Psoas muscle (tissue), 8 donors: ENCODE measurements around the gene BHLHE23. TPM values are rescaled to one million over a fixed set of nuclear protein-coding genes. Genes with fewer than 3 reads are reported as not detected.
"Not testable (repeated sequence)": the region's sequence is repeated elsewhere in the genome, so short reads cannot be mapped to it uniquely, and the experiment has no call there.

Experiments used
- ATAC-seq, 4 donors: fragments of 200-7000 bp; cut with Tn5 transposase; one replicate each; pipeline ENCODE4 v1.9.1; 2020; ENCODE audit warnings: moderate library complexity in 3 of 4, mild to moderate bottlenecking in 2 of 4
- DNase-seq, 2 donors: peaks; one replicate each; pipeline ENCODE4 v3.0.0-alpha.2; 2020
- H3K27ac ChIP-seq: fragments of 200-600 bp; one replicate; pipeline ENCODE4 v1.8.0; 2022
- H3K27me3 ChIP-seq, 3 donors: fragments of 200-600 bp in 1 of 3; one replicate each; pipeline versions ENCODE4 v1.6.1 to v1.8.0; 2013 to 2022; ENCODE audit warnings: low read length in 2 of 3, mild to moderate bottlenecking in 2 of 3, moderate library complexity in 1 of 3; ENCODE audit not compliant: insufficient read depth in 3 of 3
- H3K36me3 ChIP-seq, 2 donors: fragments of 200-600 bp in 1 of 2; one replicate each; pipeline versions ENCODE4 v1.6.1 to v1.8.0; 2013 to 2022; ENCODE audit warnings: low read depth in 1 of 2, mild to moderate bottlenecking in 1 of 2, moderate library complexity in 1 of 2; ENCODE audit not compliant: insufficient read depth in 1 of 2
- H3K4me1 ChIP-seq: fragments of 200-600 bp; one replicate; pipeline ENCODE4 v1.8.0; 2022
- H3K4me3 ChIP-seq: fragments of 200-600 bp; one replicate; pipeline ENCODE4 v1.8.0; 2022; ENCODE audit warnings: mild to moderate bottlenecking
- H3K9me3 ChIP-seq: fragments of 200-600 bp; one replicate; pipeline ENCODE4 v1.8.0; 2022
- CTCF ChIP-seq: fragments of 200-600 bp; IDR thresholded peaks from one replicate; pipeline ENCODE4 v1.8.0; 2022; ENCODE audit warnings: antibody characterized with exemption
- WGBS, 3 donors: extraction: QIAGEN DNeasy Blood & Tissue Kit; methylation state at CpG; one replicate each; pipeline versions ENCODE4 v1.1.6 to v1.1.7; 2013; 5-methylcytosine and 5-hydroxymethylcytosine counted together
- intact Hi-C, 2 donors: fragments of 100-400 bp; cut with DNase I; formaldehyde crosslinking; loops; one replicate each; pipeline versions ENCODE4 v1.11.0 to v1.14.2; 2022
- polyA plus RNA-seq, 3 donors: library from polyadenylated mRNA; stranded (reverse); fragments of 200-250 nt; gene quantifications; one replicate each; pipeline ENCODE4 v1.2.3, GENCODE V29; 2013
- total RNA-seq, 4 donors: library from RNA; stranded (reverse); fragmentation: NEBNext Ultra II Directional in 2 of 4; extraction: Animal tissue kit (Norgen Biotek cat#: 25700) in 2 of 4; gene quantifications; one replicate each; pipeline versions ENCODE4 v1.2.1 to v1.2.4, GENCODE V29; 2021 to 2023
- donor health status: healthy with polysubstance abuse.
- donor health status: DM: no; HTN: no; CAD: no; lungs with moderate emphysema.
- donor health status: Bipolar disorder and iron deficiency.
- donor health status: healthy.
- donor health status: DM: yes; HTN: yes; CAD: no.
- donor health status: DM: no; HTN: no; CAD: no.
- donor health status: DM: no; HTN: no; CAD: no.
- donor health status: DM: yes; HTN: yes; CAD: no.

Gene BHLHE23
- total and polyA plus RNA-seq, 7 donors = not detected

DNA sequence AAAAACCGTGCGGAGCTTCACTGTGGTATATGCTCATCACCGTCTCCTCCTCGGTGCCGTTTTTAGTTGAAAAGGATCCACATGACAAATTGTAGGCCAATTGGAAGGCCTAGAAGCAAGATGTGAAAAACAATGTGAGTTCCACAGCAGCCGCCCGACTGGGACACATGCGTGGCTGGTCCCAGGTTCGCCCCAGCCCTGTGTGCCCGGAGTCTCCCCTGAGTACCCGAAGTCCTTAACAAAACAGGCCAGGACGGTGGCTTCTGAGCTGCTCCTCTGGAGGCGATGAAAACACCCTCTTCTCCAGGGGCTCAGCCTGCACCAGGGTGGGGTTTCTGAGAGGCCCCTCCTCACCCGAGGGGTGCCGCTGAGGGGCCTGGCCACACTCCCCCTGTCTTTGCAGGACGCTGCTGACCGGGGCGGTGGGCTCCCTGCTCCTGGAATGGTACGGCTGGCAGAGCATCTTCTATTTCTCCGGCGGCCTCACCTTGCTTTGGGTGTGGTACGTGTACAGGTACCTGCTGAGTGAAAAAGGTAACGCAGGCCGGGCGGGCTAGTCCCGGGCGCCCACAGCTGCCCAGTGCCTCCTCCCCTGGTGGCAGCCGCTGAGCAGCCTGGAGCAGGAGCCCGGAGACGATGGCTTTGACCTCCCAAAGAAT, 44.4 kb downstream of the BHLHE23 start:
- no peaks in the 10 kb centered on the region for H3K27me3 ChIP-seq
- no peak overlapping the region for H3K4me3 ChIP-seq
- no peak for TF ChIP-seq CTCF
- no peak for ATAC-seq
- H3K4me1 ChIP-seq = no peaks in the 10 kb centered on the region
- no peak for DNase-seq
- no peak overlapping the region for H3K27ac ChIP-seq
- WGBS, 3 donors = 91 to 93% (median 92%) methylated on average over 27 to 30 of the region's 30 CpGs
- no peaks in the 10 kb centered on the region for H3K9me3 ChIP-seq
- intact Hi-C loops = no loop called here
- H3K36me3 ChIP-seq = no peaks in the 10 kb centered on the region

DNA sequence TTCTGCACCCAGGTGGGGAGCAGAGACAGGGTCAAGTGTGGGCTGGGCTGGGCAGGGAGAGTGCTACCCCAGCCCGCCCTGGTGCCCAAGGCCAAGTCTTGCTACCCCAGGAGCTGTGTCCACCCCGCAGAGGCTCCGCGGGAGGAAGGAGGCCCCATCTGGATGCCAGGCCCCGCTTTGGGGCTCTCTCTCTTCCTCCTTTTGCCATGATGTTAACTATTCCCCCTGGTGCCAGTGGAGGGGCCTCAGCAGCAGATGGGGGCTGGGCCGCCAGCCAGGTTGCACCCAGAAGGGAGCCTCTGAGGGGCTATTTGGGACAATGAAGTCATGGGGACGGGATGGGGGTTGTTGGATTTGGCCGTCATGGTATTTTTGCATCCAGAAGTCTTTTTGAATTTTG, 45.0 kb downstream of the BHLHE23 start:
- intact Hi-C loops = no loop called here
- no peak for ATAC-seq
- no peak for DNase-seq
- H3K36me3 ChIP-seq = no peaks in the 10 kb centered on the region
- H3K27ac ChIP-seq = no peak overlapping the region
- no peak for TF ChIP-seq CTCF
- no peaks in the 10 kb centered on the region for H3K27me3 ChIP-seq
- no peaks in the 10 kb centered on the region for H3K4me1 ChIP-seq
- WGBS, 3 donors = 92 to 95% (median 94%) methylated on average over 8 of the region's 8 CpGs
- H3K9me3 ChIP-seq = no peaks in the 10 kb centered on the region
- no peak overlapping the region for H3K4me3 ChIP-seq

GRCh38 chr20:62961310-62961783, 45.4 kb downstream of the BHLHE23 start:
- no peaks in the 10 kb centered on the region for H3K4me1 ChIP-seq
- 72 to 86% (median 81%) methylated on average over 18 to 19 of the region's 19 CpGs for WGBS, 3 donors
- no peaks in the 10 kb centered on the region for H3K27me3 ChIP-seq
- DNase-seq = no peak
- intact Hi-C loops = no loop called here
- no peak overlapping the region for H3K27ac ChIP-seq
- no peak overlapping the region for H3K4me3 ChIP-seq
- ATAC-seq = no peak
- H3K36me3 ChIP-seq = no peaks in the 10 kb centered on the region
- H3K9me3 ChIP-seq = no peaks in the 10 kb centered on the region
- TF ChIP-seq CTCF = no peak

- WGBS, 3 donors = 86 to 92% (median 86%) methylated on average over 23 to 26 of the region's 31 CpGs
- H3K4me3 ChIP-seq, H3K9me3 ChIP-seq, DNase-seq, ATAC-seq, H3K27me3 ChIP-seq, H3K27ac ChIP-seq, intact Hi-C loops, H3K36me3 ChIP-seq, H3K4me1 ChIP-seq: not testable (repeated sequence)
Observed at GRCh38 chr20:62960446-62961309, 46.1 kb downstream of the BHLHE23 start.

- Histone ChIP-seq H3K27me3 (no peaks in the 10 kb centered on the region), H3K36me3 (no peaks in the 10 kb centered on the region), H3K27ac (no peak overlapping the region), H3K4me3 (no peak overlapping the region), H3K4me1 (no peaks in the 10 kb centered on the region), H3K9me3 (no peaks in the 10 kb centered on the region)
- ATAC-seq = no peak
- WGBS, 3 donors = 87 to 89% (median 88%) methylated on average over 20 of the region's 20 CpGs
- no peak for TF ChIP-seq CTCF
- intact Hi-C loops = no loop called here
- no peak for DNase-seq
Observed at GRCh38 chr20:62959998-62960436, 46.7 kb downstream of the BHLHE23 start.
